ENCODE data around the gene PCDHGA12.
A peak's percentile ranks its signal among the peaks of the same experiment; 100 is the strongest.
"Not testable (repeated sequence)": the region's sequence is repeated elsewhere in the genome, so short reads cannot be mapped to it uniquely, and the experiment has no call there.

The PCDHGA12 gene

GRCh38 chr5:141430332-141431113, at the start of gene PCDHGA12:
TSS of gene PCDHGA12 (plus strand) at chr5:141430507. CDS start at chr5:141430760, 253 bp downstream.
- H3K9ac ChIP-seq (ENCODE audit: low read depth, low read length): no peak within 1 kb of the TSS
- no peaks in the 10 kb centered on the region for H3K4me1 ChIP-seq (ENCODE audit: insufficient read depth, low read length)
- no peaks in the 10 kb centered on the region; the same call in none of the 2 replicates for H3K9me3 ChIP-seq (ENCODE audit: control insufficient read depth, insufficient read depth, low read length)
- no peaks in the 10 kb centered on the region; the same call in 1 of the 2 replicates for H3K36me3 ChIP-seq (ENCODE audit: insufficient read depth, low read length)

- no peak within 1 kb of the TSS for H3K9ac ChIP-seq (ENCODE audit: low read depth, low read length)
Observed at GRCh38 chr5:141382469-141383294, 47.6 kb upstream of the PCDHGA12 start, which contains the start of gene PCDHGA7. TSS of gene PCDHGA7 (plus strand) at chr5:141382742. CDS start at chr5:141382900, 158 bp downstream.

GRCh38 chr5:141383345-141383744, 47.0 kb upstream of the PCDHGA12 start:
- H3K9me3 ChIP-seq (ENCODE audit: control insufficient read depth, insufficient read depth, low read length): peaks cover under 1% of the 10 kb centered on the region
- no peak overlapping the region for H3K9ac ChIP-seq (ENCODE audit: low read depth, low read length)
- no peaks in the 10 kb centered on the region for H3K36me3 ChIP-seq (ENCODE audit: insufficient read depth, low read length)
- H3K4me1 ChIP-seq (ENCODE audit: insufficient read depth, low read length): no peaks in the 10 kb centered on the region

More at GRCh38 chr5:141382469-141383294, 47.6 kb upstream of the PCDHGA12 start, which contains the start of gene PCDHGA7:
- Histone ChIP-seq H3K36me3 (ENCODE audit: insufficient read depth, low read length) (no peaks in the 10 kb centered on the region), H3K9me3 (ENCODE audit: control insufficient read depth, insufficient read depth, low read length) (no peaks in the 10 kb centered on the region; the same call in 1 of the 2 replicates), H3K4me1 (ENCODE audit: insufficient read depth, low read length) (no peaks in the 10 kb centered on the region)

- no peak overlapping the region for H3K9ac ChIP-seq (ENCODE audit: low read depth, low read length)
- H3K4me1 ChIP-seq (ENCODE audit: insufficient read depth, low read length): no peaks in the 10 kb centered on the region
- H3K36me3 ChIP-seq (ENCODE audit: insufficient read depth, low read length): no peaks in the 10 kb centered on the region; the same call in 1 of the 2 replicates
- H3K9me3 ChIP-seq (ENCODE audit: control insufficient read depth, insufficient read depth, low read length): peaks cover 7% of the 10 kb centered on the region
Observed at GRCh38 chr5:141384471-141385267, 45.6 kb upstream of the PCDHGA12 start.

- not testable (repeated sequence) for H3K4me1 ChIP-seq (ENCODE audit: insufficient read depth, low read length); H3K36me3 ChIP-seq (ENCODE audit: insufficient read depth, low read length)
- Histone ChIP-seq H3K9ac (ENCODE audit: low read depth, low read length) (peak within 1 kb of the TSS; percentile 64; the same call in 1 of the 2 replicates), H3K9me3 (ENCODE audit: control insufficient read depth, insufficient read depth, low read length) (peaks cover 17% of the 10 kb centered on the region)
Observed at GRCh38 chr5:141387557-141388311, 42.6 kb upstream of the PCDHGA12 start, which contains the start of gene PCDHGB4. TSS of gene PCDHGB4 (plus strand) at chr5:141387698. CDS start at chr5:141387885, 187 bp downstream.

GRCh38 chr5:141388661-141389060, 41.6 kb upstream of the PCDHGA12 start:
- H3K4me1 ChIP-seq (ENCODE audit: insufficient read depth, low read length): no peaks in the 10 kb centered on the region
- peaks cover 26% of the 10 kb centered on the region for H3K9me3 ChIP-seq (ENCODE audit: control insufficient read depth, insufficient read depth, low read length)
- peaks cover 3% of the 10 kb centered on the region for H3K36me3 ChIP-seq (ENCODE audit: insufficient read depth, low read length)
- no peak overlapping the region for H3K9ac ChIP-seq (ENCODE audit: low read depth, low read length)

GRCh38 chr5:141389153-141390042, 40.9 kb upstream of the PCDHGA12 start:
- peaks cover 7% of the 10 kb centered on the region for H3K36me3 ChIP-seq (ENCODE audit: insufficient read depth, low read length)
- no peaks in the 10 kb centered on the region for H3K4me1 ChIP-seq (ENCODE audit: insufficient read depth, low read length)
- H3K9me3 ChIP-seq (ENCODE audit: control insufficient read depth, insufficient read depth, low read length): peaks cover 32% of the 10 kb centered on the region
- H3K9ac ChIP-seq (ENCODE audit: low read depth, low read length): no peak overlapping the region

GRCh38 chr5:141392429-141393198, 37.7 kb upstream of the PCDHGA12 start, which contains the start of gene PCDHGA8:
TSS of gene PCDHGA8 (plus strand) at chr5:141392633. CDS start at chr5:141392814, 181 bp downstream.
- Histone ChIP-seq H3K36me3 (ENCODE audit: insufficient read depth, low read length) (peaks cover 7% of the 10 kb centered on the region), H3K4me1 (ENCODE audit: insufficient read depth, low read length) (no peaks in the 10 kb centered on the region), H3K9ac (ENCODE audit: low read depth, low read length) (no peak within 1 kb of the TSS), H3K9me3 (ENCODE audit: control insufficient read depth, insufficient read depth, low read length) (peaks cover 41% of the 10 kb centered on the region)

GRCh38 chr5:141393267-141393666, 37.0 kb upstream of the PCDHGA12 start:
- Histone ChIP-seq H3K9ac (ENCODE audit: low read depth, low read length) (no peak overlapping the region), H3K36me3 (ENCODE audit: insufficient read depth, low read length) (peaks cover 7% of the 10 kb centered on the region), H3K9me3 (ENCODE audit: control insufficient read depth, insufficient read depth, low read length) (peaks cover 41% of the 10 kb centered on the region), H3K4me1 (ENCODE audit: insufficient read depth, low read length) (no peaks in the 10 kb centered on the region)

GRCh38 chr5:141394401-141395187, 35.7 kb upstream of the PCDHGA12 start:
- not testable (repeated sequence) for H3K36me3 ChIP-seq (ENCODE audit: insufficient read depth, low read length); H3K9ac ChIP-seq (ENCODE audit: low read depth, low read length); H3K4me1 ChIP-seq (ENCODE audit: insufficient read depth, low read length)
- H3K9me3 ChIP-seq (ENCODE audit: control insufficient read depth, insufficient read depth, low read length): peaks cover 40% of the 10 kb centered on the region

GRCh38 chr5:141397756-141398551, 32.4 kb upstream of the PCDHGA12 start, which contains the start of gene PCDHGB5:
TSS of gene PCDHGB5 (plus strand) at chr5:141397947. CDS start at chr5:141398128, 181 bp downstream.
- not testable (repeated sequence) for H3K4me1 ChIP-seq (ENCODE audit: insufficient read depth, low read length); H3K9ac ChIP-seq (ENCODE audit: low read depth, low read length); H3K36me3 ChIP-seq (ENCODE audit: insufficient read depth, low read length)
- H3K9me3 ChIP-seq (ENCODE audit: control insufficient read depth, insufficient read depth, low read length): peaks cover 27% of the 10 kb centered on the region

All from ES-I3 (cell line).